ENCODE results near the gene AGAP1. TPM values are rescaled to one million over a fixed set of nuclear protein-coding genes. Genes with fewer than 3 reads are reported as not detected.
A peak's percentile ranks its signal among the peaks of the same experiment; 100 is the strongest.
"Not testable (repeated sequence)": the region's sequence is repeated elsewhere in the genome, so short reads cannot be mapped to it uniquely, and the experiment has no call there.

Gene AGAP1
- polyA plus RNA-seq, 1 experiment = 12.4 TPM

- POLR2A ChIA-PET = no interaction called here
- no peak for TF ChIP-seq CTCF (IDR thresholded peaks at IDR 0.05; ENCODE audit: low read depth, low read length)
- Histone ChIP-seq H3K27me3 (ENCODE audit: control insufficient read depth, insufficient read depth, low read length) (no peaks in the 10 kb centered on the region), H3K9me3 (ENCODE audit: control insufficient read depth, insufficient read depth, low read length) (peaks cover 3% of the 10 kb centered on the region), H3K27ac (ENCODE audit: low read depth, low read length) (no peak overlapping the region), H3K4me3 (ENCODE audit: low read depth, low read length) (no peak overlapping the region)
- CTCF ChIA-PET = no interaction called here
- no peak for DNase-seq (ENCODE audit: low read depth, low spot score)
Measured at GRCh38 chr2:235600926-235601325, 107.1 kb downstream of the AGAP1 start.

- POLR2A ChIA-PET = no interaction called here
- no peak overlapping the region for H3K27ac ChIP-seq (ENCODE audit: low read depth, low read length)
- no peaks in the 10 kb centered on the region for H3K27me3 ChIP-seq (ENCODE audit: control insufficient read depth, insufficient read depth, low read length)
- peaks cover 3% of the 10 kb centered on the region for H3K9me3 ChIP-seq (ENCODE audit: control insufficient read depth, insufficient read depth, low read length)
- DNase-seq (ENCODE audit: low read depth, low spot score) = no peak
- CTCF ChIA-PET = no interaction called here
- no peak overlapping the region for H3K4me3 ChIP-seq (ENCODE audit: low read depth, low read length)
- no peak for TF ChIP-seq CTCF (IDR thresholded peaks at IDR 0.05; ENCODE audit: low read depth, low read length)
Measured at GRCh38 chr2:235601960-235602704, 108.3 kb downstream of the AGAP1 start.

- CTCF ChIA-PET = interaction anchor here (1.8 kb wide), 1 partner anchor 143 kb away, joined by 5 read pairs; no protein-coding TSS in a partner anchor
- H3K4me3 ChIP-seq (ENCODE audit: low read depth, low read length); DNase-seq (ENCODE audit: low read depth, low spot score); POLR2A ChIA-PET; H3K27me3 ChIP-seq (ENCODE audit: control insufficient read depth, insufficient read depth, low read length); H3K9me3 ChIP-seq (ENCODE audit: control insufficient read depth, insufficient read depth, low read length); H3K27ac ChIP-seq (ENCODE audit: low read depth, low read length): not testable (repeated sequence)
Measured at GRCh38 chr2:235602971-235603370, 109.1 kb downstream of the AGAP1 start.

- no peak for TF ChIP-seq CTCF (IDR thresholded peaks at IDR 0.05; ENCODE audit: low read depth, low read length)
- CTCF ChIA-PET = interaction anchor here (1.3 to 2.5 kb wide), 3 partner anchors 8 to 143 kb away, joined by 5 to 14 read pairs (median 6); no protein-coding TSS in a partner anchor
- Histone ChIP-seq H3K4me3 (ENCODE audit: low read depth, low read length) (no peak overlapping the region), H3K27ac (ENCODE audit: low read depth, low read length) (no peak overlapping the region), H3K9me3 (ENCODE audit: control insufficient read depth, insufficient read depth, low read length) (peaks cover 3% of the 10 kb centered on the region), H3K27me3 (ENCODE audit: control insufficient read depth, insufficient read depth, low read length) (no peaks in the 10 kb centered on the region)
- DNase-seq (ENCODE audit: low read depth, low spot score) = no peak
- POLR2A ChIA-PET = no interaction called here
Measured at GRCh38 chr2:235603659-235604058, 109.8 kb downstream of the AGAP1 start.

- Histone ChIP-seq H3K9me3 (ENCODE audit: control insufficient read depth, insufficient read depth, low read length) (peaks cover 3% of the 10 kb centered on the region), H3K4me3 (ENCODE audit: low read depth, low read length) (peak overlapping the region; percentile 8; the same call in 1 of the 2 replicates), H3K27ac (ENCODE audit: low read depth, low read length) (peak overlapping the region; percentile 47), H3K27me3 (ENCODE audit: control insufficient read depth, insufficient read depth, low read length) (no peaks in the 10 kb centered on the region)
- peak; percentile 84 for DNase-seq (ENCODE audit: low read depth, low spot score)
- ChIA-PET CTCF (interaction anchor here (0.5 to 2.5 kb wide), 3 partner anchors 10 to 141 kb away, joined by 3 to 14 read pairs (median 12); no protein-coding TSS in a partner anchor), POLR2A (interaction anchor here (1.0 kb wide), 1 partner anchor 10 kb away, joined by 3 read pairs; no protein-coding TSS in a partner anchor)
- no peak for TF ChIP-seq CTCF (IDR thresholded peaks at IDR 0.05; ENCODE audit: low read depth, low read length)
Measured at GRCh38 chr2:235605312-235606003, 111.6 kb downstream of the AGAP1 start.

All from AG04450 (cell line).